ENCODE data around the gene XPR1.

- TF ChIP-seq CTCF (IDR thresholded peaks at IDR 0.05) (no peak), POLR2A (IDR thresholded peaks at IDR 0.05) (no peak)
Observed at GRCh38 chr1:180600343-180600742, 31.5 kb upstream of the XPR1 start.
